HG02870 (cell line): Measurements from ENCODE around the gene DYNC1LI1.

Experiments used
- ATAC-seq: cut with Tn5 transposase; IDR thresholded peaks from one replicate; pipeline ENCODE4 v1.9.1; 2021; ENCODE audit warnings: mild to moderate bottlenecking, moderate library complexity; ENCODE audit not compliant: unreplicated experiment

Gene DYNC1LI1

GRCh38 chr3:32570421-32571191, at the start of gene DYNC1LI1:
Gene DYNC1LI1 (minus strand): TSS chr3:32570858. CDS start chr3:32570770, 88 bp downstream.
- ATAC-seq: peak; percentile 85

- no peak for ATAC-seq
Observed at GRCh38 chr3:32619395-32619794, 48.7 kb upstream of the DYNC1LI1 start.

GRCh38 chr3:32616267-32616962, 45.8 kb upstream of the DYNC1LI1 start:
- ATAC-seq: no peak

GRCh38 chr3:32614956-32615355, 44.3 kb upstream of the DYNC1LI1 start:
- ATAC-seq: no peak

GRCh38 chr3:32613183-32613582, 42.5 kb upstream of the DYNC1LI1 start:
- ATAC-seq: no peak

- no peak for ATAC-seq
Observed at GRCh38 chr3:32612547-32612946, 41.9 kb upstream of the DYNC1LI1 start.

- ATAC-seq: no peak
Observed at GRCh38 chr3:32607522-32607921, 36.9 kb upstream of the DYNC1LI1 start.

- ATAC-seq: no peak
Observed at GRCh38 chr3:32606960-32607359, 36.3 kb upstream of the DYNC1LI1 start.

- no peak for ATAC-seq
Observed at GRCh38 chr3:32606277-32606676, 35.6 kb upstream of the DYNC1LI1 start.

- ATAC-seq: no peak
Observed at GRCh38 chr3:32603064-32603463, 32.4 kb upstream of the DYNC1LI1 start.

- no peak for ATAC-seq
Observed at GRCh38 chr3:32602206-32602605, 31.5 kb upstream of the DYNC1LI1 start.

- no peak for ATAC-seq
Observed at GRCh38 chr3:32601722-32602121, 31.1 kb upstream of the DYNC1LI1 start.

- ATAC-seq: no peak
Observed at GRCh38 chr3:32597656-32598055, 27.0 kb upstream of the DYNC1LI1 start.

GRCh38 chr3:32596909-32597369, 26.3 kb upstream of the DYNC1LI1 start:
- ATAC-seq: no peak

- no peak for ATAC-seq
Observed at GRCh38 chr3:32596282-32596908, 25.7 kb upstream of the DYNC1LI1 start.

GRCh38 chr3:32595323-32595722, 24.7 kb upstream of the DYNC1LI1 start:
- ATAC-seq: no peak

GRCh38 chr3:32593903-32594525, 23.4 kb upstream of the DYNC1LI1 start:
- no peak for ATAC-seq

- no peak for ATAC-seq
Observed at GRCh38 chr3:32592696-32593353, 22.2 kb upstream of the DYNC1LI1 start.

GRCh38 chr3:32592011-32592410, 21.4 kb upstream of the DYNC1LI1 start:
- no peak for ATAC-seq

GRCh38 chr3:32591186-32591585, 20.5 kb upstream of the DYNC1LI1 start:
- ATAC-seq: no peak

GRCh38 chr3:32586356-32586755, 15.7 kb upstream of the DYNC1LI1 start:
- ATAC-seq: no peak
